PC-3 (cell line): ENCODE data around the gene UBQLN1. TPM values are rescaled to one million over a fixed set of nuclear protein-coding genes. Genes with fewer than 3 reads are reported as not detected.

Experiments
- ATAC-seq: fragments of 200-7000 bp; cut with Tn5 transposase; 2 replicates; pipeline ENCODE4 v1.9.1; 2020; ENCODE audit warnings: mild to moderate bottlenecking, moderate library complexity
- BruUV-seq: library from RNA; stranded (reverse); fragments of 400-500 nt; replicated peaks from 2 replicates; lab custom pipeline; 2021; lab: Mats Ljungman, UMichigan
- CTCF ChIA-PET: fragments of 300-600 bp; sonication (Branson Sonifier 250); formaldehyde crosslinking; loops from one replicate; lab custom pipeline; 2022; ENCODE audit warnings: antibody characterized with exemption; lab: Charles Lee
- POLR2A ChIA-PET: fragments of 300-600 bp; sonication (Branson Sonifier 250); formaldehyde crosslinking; loops from one replicate; lab custom pipeline; 2022; ENCODE audit warnings: antibody characterized with exemption; ENCODE audit not compliant: unreplicated experiment; lab: Charles Lee
- DNase-seq: peaks from one replicate; pipeline ENCODE4 v3.0.0-alpha.2; 2015
- H2AFZ ChIP-seq: fragments of 300-600 bp; sonication (generic); 2 replicates; pipeline ENCODE4 v1.6.0; 2016; ENCODE audit warnings: antibody characterized with exemption, low read length
- H3F3A ChIP-seq: fragments of 300-600 bp; sonication (generic); one replicate; pipeline ENCODE4 v1.6.0; 2017; ENCODE audit warnings: antibody characterized with exemption, low read length, control low read depth, mild to moderate bottlenecking; ENCODE audit not compliant: unreplicated experiment
- H3K27ac ChIP-seq: fragments of 300-600 bp; sonication (generic); 2 replicates; pipeline ENCODE4 v1.5.1; 2016; ENCODE audit warnings: mild to moderate bottlenecking, low read length
- H3K27me3 ChIP-seq: fragments of 300-600 bp; sonication (generic); 2 replicates; pipeline ENCODE4 v1.6.1; 2016; ENCODE audit warnings: low read length, mixed read lengths
- H3K36me3 ChIP-seq: fragments of 300-600 bp; sonication (generic); 2 replicates; pipeline ENCODE4 v1.6.1; 2016; ENCODE audit warnings: low read depth, mixed run types, low read length, mixed read lengths
- H3K4me1 ChIP-seq: fragments of 300-600 bp; sonication (generic); 2 replicates; pipeline ENCODE4 v1.5.1; 2016; ENCODE audit warnings: low read length; ENCODE audit not compliant: insufficient read depth
- H3K4me2 ChIP-seq: fragments of 300-600 bp; sonication (generic); 2 replicates; pipeline ENCODE4 v1.6.0; 2016; ENCODE audit warnings: low read length
- H3K4me3 ChIP-seq: fragments of 300-600 bp; sonication (generic); 2 replicates; pipeline ENCODE4 v1.5.1; 2016; ENCODE audit warnings: mild to moderate bottlenecking, low read length, mixed read lengths
- H3K79me2 ChIP-seq: fragments of 300-600 bp; sonication (generic); 2 replicates; pipeline ENCODE4 v1.6.1; 2017; ENCODE audit warnings: low read length, mixed read lengths
- H3K9ac ChIP-seq: fragments of 300-600 bp; sonication (generic); 2 replicates; pipeline ENCODE4 v1.6.0; 2016; ENCODE audit warnings: mild to moderate bottlenecking, low read length
- H3K9me2 ChIP-seq: fragments of 300-600 bp; sonication (generic); replicated peaks from 2 replicates; pipeline ENCODE4 v1.6.1; 2016; ENCODE audit warnings: mixed run types, low read length, mixed read lengths
- H3K9me3 ChIP-seq: fragments of 300-600 bp; sonication (generic); 2 replicates; pipeline ENCODE4 v1.6.1; 2016; ENCODE audit warnings: low read length, mixed read lengths
- H4K20me1 ChIP-seq: fragments of 300-600 bp; sonication (generic); 2 replicates; pipeline ENCODE4 v1.6.1; 2016; ENCODE audit warnings: low read length, mixed read lengths
- CTCF ChIP-seq: fragments of 300-600 bp; sonication (generic); conservative IDR thresholded peaks from 2 replicates; pipeline ENCODE4 v1.5.1; 2017; ENCODE audit warnings: antibody characterized with exemption, low read depth, mild to moderate bottlenecking, low read length
- EZH2 ChIP-seq: fragments of 300-600 bp; sonication (generic); IDR thresholded peaks from one replicate; pipeline ENCODE4 v1.6.1; 2017; ENCODE audit warnings: antibody characterized with exemption, mild to moderate bottlenecking, low read length; ENCODE audit not compliant: unreplicated experiment
- EZH2phosphoT487 ChIP-seq: fragments of 300-600 bp; sonication (generic); IDR thresholded peaks from 2 replicates; pipeline ENCODE4 v1.6.1; 2018; ENCODE audit warnings: mild to moderate bottlenecking, antibody characterized with exemption, low read length, borderline replicate concordance
- intact Hi-C: fragments of 100-400 bp; cut with micrococcal nuclease; formaldehyde crosslinking; loops from 2 replicates; pipeline ENCODE4 v1.9.0; 2023
- total RNA-seq: library from RNA; depleted of rRNA; stranded (reverse); fragments of >200 nt; gene quantifications from 2 replicates; pipeline ENCODE4 v1.2.3, GENCODE V29; 2014

Gene UBQLN1
- total RNA-seq, 1 experiment from 2014 or later, result 105 TPM

GRCh38 chr9:83691492-83691891, 16.3 kb downstream of the UBQLN1 start:
- H3K9me3 ChIP-seq, result no peaks in the 10 kb centered on the region
- H3K9ac ChIP-seq, result no peak overlapping the region
- H4K20me1 ChIP-seq, result peaks cover 76% of the 10 kb centered on the region
- no peaks in the 10 kb centered on the region for H3K36me3 ChIP-seq
- H3K4me1 ChIP-seq, result no peaks in the 10 kb centered on the region
- DNase-seq (no peak), ATAC-seq (no peak)
- TF ChIP-seq CTCF, result no peak
- no peak for TF ChIP-seq EZH2phosphoT487
- no peak for TF ChIP-seq EZH2
- H3K9me2 ChIP-seq, result no peaks in the 10 kb centered on the region
- no peaks in the 10 kb centered on the region for H3F3A ChIP-seq
- no peak overlapping the region for H3K27ac ChIP-seq
- no peaks in the 10 kb centered on the region for H3K27me3 ChIP-seq
- ChIA-PET POLR2A (no interaction called here), CTCF (no interaction called here)
- BruUV-seq, result no TSS peak
- no peak overlapping the region for H3K4me2 ChIP-seq
- no peak overlapping the region for H2AFZ ChIP-seq
- H3K79me2 ChIP-seq, result peaks cover 100% of the 10 kb centered on the region
- intact Hi-C loops, result no loop called here
- H3K4me3 ChIP-seq, result no peak overlapping the region

- Histone ChIP-seq H2AFZ (no peak overlapping the region), H3K36me3 (no peaks in the 10 kb centered on the region), H3K4me1 (no peaks in the 10 kb centered on the region), H3K79me2 (peaks cover 99% of the 10 kb centered on the region), H3K4me3 (no peak overlapping the region), H3F3A (no peaks in the 10 kb centered on the region), H3K27ac (no peak overlapping the region), H3K9me2 (no peaks in the 10 kb centered on the region), H3K27me3 (no peaks in the 10 kb centered on the region), H4K20me1 (peaks cover 72% of the 10 kb centered on the region), H3K9me3 (no peaks in the 10 kb centered on the region), H3K9ac (no peak overlapping the region), H3K4me2 (no peak overlapping the region)
- TF ChIP-seq EZH2, result no peak
- TF ChIP-seq CTCF, result no peak
- no peak for TF ChIP-seq EZH2phosphoT487
- ATAC-seq (no peak), DNase-seq (no peak)
- intact Hi-C loops, result no loop called here
- POLR2A ChIA-PET, result no interaction called here
- no TSS peak for BruUV-seq
- CTCF ChIA-PET, result no interaction called here
Observed at GRCh38 chr9:83688921-83689320, 18.8 kb downstream of the UBQLN1 start.

- Histone ChIP-seq H3K4me2 (no peak overlapping the region), H3K27me3 (no peaks in the 10 kb centered on the region), H3F3A (no peaks in the 10 kb centered on the region), H3K27ac (no peak overlapping the region), H3K36me3 (peaks cover 25% of the 10 kb centered on the region), H3K4me3 (no peak overlapping the region), H2AFZ (no peak overlapping the region), H3K4me1 (no peaks in the 10 kb centered on the region), H3K9ac (no peak overlapping the region), H3K9me3 (no peaks in the 10 kb centered on the region), H3K79me2 (peaks cover 84% of the 10 kb centered on the region), H4K20me1 (peaks cover 21% of the 10 kb centered on the region), H3K9me2 (no peaks in the 10 kb centered on the region)
- no TSS peak for BruUV-seq
- ATAC-seq (no peak), DNase-seq (no peak)
- intact Hi-C loops, result no loop called here
- ChIA-PET CTCF (no interaction called here), POLR2A (no interaction called here)
- TF ChIP-seq EZH2 (no peak), EZH2phosphoT487 (no peak), CTCF (no peak)
Observed at GRCh38 chr9:83681490-83681889, 26.3 kb downstream of the UBQLN1 start.
